Amniotic stem cell (primary cell): Measurements from ENCODE around the gene HDAC3.

Source experiments
- DNase-seq: peaks from one replicate; lab custom pipeline; 2025; lab: John Stamatoyannopoulos, UW

The HDAC3 gene

GRCh38 chr5:141657937-141658545, 21.4 kb upstream of the HDAC3 start:
- DNase-seq, result peak; percentile 77

- no peak for DNase-seq
Observed at GRCh38 chr5:141657404-141657803, 20.8 kb upstream of the HDAC3 start.

GRCh38 chr5:141656396-141656795, 19.7 kb upstream of the HDAC3 start:
- no peak for DNase-seq

DNA sequence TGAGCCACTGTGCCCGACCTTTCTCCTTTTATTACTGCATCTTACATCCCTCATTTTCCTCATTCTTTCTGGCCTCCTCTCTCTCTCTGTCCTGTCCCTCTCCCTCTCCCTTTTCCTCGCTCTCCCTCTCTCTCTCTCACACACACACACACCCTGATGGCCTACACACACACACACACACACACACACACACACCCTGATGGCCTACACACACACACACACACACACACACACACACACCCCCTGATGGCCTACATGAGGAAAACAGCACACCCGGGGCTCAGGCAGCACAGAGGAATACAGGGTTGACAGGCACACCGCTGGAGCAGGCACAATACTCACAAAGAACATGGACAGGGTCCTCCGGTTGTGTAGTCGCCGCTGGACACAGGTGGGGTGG, 18.4 kb upstream of the HDAC3 start:
- no peak for DNase-seq

GRCh38 chr5:141654298-141654697, 17.6 kb upstream of the HDAC3 start:
- peak; percentile 45 for DNase-seq

DNA sequence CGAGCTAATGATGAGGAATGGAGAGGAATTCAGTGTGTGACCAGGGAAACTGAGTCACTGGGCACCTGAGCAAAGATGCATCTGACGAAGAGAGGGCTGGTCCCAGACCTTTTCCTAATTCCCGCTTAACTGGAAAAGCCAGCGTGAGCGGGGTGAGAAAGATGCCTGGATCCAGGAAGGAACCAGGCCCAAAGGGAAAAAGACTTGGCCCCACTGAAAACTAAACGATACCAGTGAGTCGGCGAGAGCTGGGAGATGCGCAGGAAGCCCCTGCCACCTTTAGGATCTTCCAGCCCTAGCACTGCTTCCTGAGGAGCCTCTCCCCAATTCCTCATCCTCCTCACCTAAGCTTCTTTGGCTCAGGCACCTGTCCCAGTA, 15.1 kb upstream of the HDAC3 start:
- no peak for DNase-seq

DNA sequence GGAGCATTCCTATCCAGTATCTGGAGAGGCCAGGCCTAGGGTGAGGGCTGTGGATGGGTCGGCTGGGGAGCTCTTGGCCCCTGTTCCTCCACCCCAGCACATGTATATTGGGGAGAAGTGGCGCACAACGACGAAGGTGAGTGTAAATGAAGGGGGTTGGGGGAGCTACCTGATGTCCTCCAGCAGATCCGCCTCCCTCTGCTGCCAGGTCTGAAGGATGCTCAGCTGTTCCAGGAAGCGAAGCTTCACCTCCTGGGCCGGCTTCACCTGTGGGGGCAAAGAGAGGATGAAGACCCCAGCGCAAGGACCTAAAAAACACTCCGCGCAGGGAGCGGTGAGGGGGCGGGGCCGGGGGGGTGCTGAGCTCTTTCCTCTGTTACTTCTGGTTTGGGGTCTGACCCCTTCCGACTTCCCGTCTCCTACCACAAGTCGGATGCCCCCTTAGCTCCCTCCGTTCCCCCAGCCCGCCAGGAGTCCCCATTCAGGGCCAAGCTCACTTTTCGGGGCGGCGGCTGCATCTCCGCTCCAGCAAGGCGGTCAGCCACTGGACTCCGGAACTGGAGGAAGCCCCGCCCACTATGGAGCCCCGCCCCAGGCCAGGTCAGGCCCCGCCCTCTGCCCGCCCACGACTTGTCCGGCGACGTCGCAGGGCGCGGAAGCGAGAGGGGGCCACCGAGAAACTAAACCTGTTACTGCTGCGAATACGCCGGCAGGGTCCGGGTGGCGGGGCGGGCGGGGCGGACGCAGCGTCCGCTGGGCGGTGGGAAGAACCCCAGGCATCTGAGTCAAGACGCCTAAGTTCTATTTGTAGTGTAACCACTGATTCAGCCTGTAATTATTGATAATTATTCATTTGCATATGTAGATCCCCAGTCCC, 14.4 kb upstream of the HDAC3 start, which contains the start of gene FCHSD1:
TSS of gene FCHSD1 (minus strand) at position 568 of the 877 bp plus-strand sequence. CDS start at position 518, 50 bp downstream.
- DNase-seq, result peak; percentile 48

DNA sequence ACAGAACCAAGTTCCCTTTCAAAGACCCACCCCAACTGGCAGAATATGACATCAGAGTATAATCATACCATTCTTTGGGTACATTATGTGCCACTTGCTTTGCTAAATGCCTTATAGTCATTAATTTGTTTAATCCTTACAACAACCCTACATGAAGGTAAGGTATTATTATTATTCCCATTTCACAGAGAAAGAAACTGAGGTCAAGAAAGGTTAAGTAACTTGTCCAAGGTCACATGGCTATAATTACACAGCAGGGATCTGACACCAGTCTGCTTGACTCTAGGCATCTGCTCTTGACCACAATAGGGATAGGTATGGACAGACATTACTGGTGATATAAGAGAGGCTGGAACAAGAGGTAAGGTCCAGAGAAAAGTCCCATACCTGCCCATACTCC, 13.3 kb upstream of the HDAC3 start:
- no peak for DNase-seq

- DNase-seq, result no peak
Observed at GRCh38 chr5:141649056-141649688, 12.5 kb upstream of the HDAC3 start.

GRCh38 chr5:141647851-141648250, 11.2 kb upstream of the HDAC3 start:
- no peak for DNase-seq

DNA sequence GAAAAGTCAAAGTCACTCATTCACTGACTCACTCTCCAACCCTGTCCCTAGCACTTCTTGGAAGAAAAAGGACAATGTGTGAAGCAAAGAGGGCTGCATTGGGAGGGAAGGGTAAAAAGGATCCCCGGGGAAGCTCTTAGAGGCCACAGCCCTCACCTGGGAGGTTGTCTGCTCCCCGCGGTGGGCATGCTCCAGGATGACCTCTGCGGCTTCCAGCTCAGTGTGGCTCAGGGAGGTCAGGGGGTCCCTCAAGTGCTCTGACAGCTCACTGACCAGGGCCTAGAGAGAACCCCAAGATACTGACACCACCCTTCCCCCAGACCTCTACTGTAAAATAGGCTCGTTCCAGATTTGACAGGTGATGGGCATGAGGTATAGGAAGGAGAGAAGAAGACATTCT, 10.6 kb upstream of the HDAC3 start:
- no peak for DNase-seq

DNA sequence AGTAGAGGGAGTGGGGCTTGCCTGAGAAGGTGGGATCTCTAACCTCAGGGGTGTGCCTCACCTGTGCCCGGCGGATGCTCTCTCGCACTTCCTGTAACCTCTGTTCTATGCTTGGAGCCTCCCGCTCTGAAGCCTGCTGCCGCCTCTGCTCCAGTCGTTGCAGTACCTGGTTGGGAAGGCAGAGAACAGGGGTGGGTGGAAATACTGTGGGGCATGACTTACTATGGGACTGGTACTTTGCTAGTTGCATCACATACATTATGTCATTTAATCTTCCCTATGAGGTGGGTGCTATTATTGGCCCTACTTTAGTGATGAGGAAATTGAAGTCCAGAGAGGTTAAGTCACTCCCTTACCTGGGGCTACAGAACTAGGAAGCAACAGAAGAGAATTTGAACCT, 9.4 kb upstream of the HDAC3 start:
- no peak for DNase-seq

DNA sequence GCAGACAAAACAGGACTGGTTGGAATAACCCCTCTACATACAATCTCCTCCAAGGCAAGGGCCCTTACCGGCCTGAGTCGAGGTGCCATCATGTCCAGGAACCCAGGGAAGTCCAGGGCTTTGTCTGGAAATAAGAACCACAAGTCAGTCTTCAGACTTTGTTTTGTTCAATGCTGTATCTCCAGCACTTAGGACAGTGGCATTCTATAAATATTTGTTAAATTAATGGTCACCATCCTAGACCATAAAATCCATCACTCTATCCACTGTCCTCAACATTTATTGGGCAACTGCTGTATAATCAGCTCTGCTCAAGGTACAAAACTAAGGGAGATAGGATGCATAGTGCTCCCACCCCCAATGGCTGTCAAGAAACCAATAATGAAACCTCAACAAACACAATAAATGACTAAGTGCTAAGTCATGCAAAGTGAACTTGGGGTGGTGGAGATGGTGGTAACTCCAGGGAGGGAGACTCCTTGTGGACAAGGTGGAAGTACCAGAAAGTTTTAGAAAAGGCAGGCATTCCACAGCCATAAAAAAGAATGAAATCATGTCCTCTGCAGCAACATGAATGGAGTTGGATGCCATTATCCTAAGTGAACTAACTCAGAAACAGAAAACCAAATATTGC, 5.1 kb upstream of the HDAC3 start:
- DNase-seq, result no peak

GRCh38 chr5:141640698-141641097, 4.0 kb upstream of the HDAC3 start:
- DNase-seq, result no peak

- DNase-seq, result no peak
Observed at GRCh38 chr5:141640051-141640415, 3.4 kb upstream of the HDAC3 start.

- no peak for DNase-seq
Observed at GRCh38 chr5:141639357-141640050, 2.9 kb upstream of the HDAC3 start.

DNA sequence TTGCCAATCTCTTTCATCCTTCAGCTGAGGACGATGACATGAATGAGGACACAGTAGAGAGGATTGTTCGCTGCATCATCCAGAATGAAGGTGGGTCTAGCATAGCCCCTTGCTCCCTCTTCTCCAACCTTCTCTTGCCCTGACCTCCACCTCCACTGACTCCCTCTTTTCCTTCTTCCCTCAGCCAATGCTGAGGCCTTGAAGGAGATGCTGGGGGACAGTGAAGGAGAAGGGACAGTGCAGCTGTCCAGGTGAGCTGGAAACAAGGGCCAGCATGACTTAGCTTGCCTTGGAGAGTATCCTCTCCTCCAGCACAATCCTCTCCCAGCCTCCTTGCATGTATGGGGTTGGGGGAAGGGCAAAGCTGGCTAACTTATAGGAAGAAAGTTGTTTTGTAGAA, 2.1 kb upstream of the HDAC3 start:
- no peak for DNase-seq

DNA sequence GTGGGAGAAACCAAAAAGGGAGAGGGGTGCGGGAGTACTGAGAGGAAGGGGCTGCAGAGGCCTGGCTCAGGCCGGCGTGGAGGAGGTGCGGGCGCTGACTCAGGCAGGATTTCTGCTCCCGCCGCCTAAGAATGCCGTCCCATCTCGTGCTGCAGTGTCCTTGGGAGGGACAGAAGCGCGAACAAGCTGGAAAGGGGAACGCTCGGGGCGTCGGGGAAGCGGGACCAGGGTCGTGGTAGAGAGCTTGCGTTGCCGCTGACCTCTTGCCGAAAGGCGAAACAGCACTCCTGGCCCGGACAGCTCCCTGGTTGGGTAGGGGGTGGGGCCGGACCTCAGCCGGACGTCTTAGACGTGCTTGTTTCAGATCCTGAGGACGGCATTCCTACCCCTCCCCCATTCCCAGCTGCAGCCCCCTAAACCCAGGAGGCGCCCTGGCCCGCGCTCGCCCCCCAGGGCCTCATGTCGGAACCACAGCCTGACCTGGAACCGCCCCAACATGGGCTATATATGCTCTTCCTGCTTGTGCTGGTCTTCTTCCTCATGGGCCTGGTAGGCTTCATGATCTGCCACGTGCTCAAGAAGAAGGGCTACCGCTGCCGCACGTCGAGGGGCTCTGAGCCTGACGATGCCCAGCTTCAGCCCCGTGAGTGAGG, 1.2 kb upstream of the HDAC3 start:
- DNase-seq, result no peak

- no peak for DNase-seq
Observed at GRCh38 chr5:141637123-141637766, 596 bp upstream of the HDAC3 start.

DNA sequence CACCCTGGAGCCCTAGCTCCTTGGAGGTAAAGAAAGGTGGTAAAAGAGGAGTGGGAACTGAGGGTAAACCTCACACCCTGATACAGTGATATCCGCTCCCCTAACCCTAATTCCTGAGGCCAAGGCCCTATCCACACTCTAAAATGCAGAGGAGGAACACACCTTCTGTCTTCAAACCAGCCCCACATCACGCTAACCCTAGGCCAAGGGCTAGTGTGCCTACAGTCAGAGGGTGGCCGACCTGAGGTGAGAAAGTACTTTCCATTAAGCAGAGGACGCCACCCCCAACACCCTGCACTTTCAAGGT, 590 bp downstream of the HDAC3 start:
- DNase-seq, result no peak

GRCh38 chr5:141635646-141636045, 1.0 kb downstream of the HDAC3 start:
- no peak for DNase-seq
